NCI-H345 treated with DMSO at 0.1 percent for 48 hours (cell line): ENCODE data around the gene ERCC8.
"Not testable (repeated sequence)": the region's sequence is repeated elsewhere in the genome, so short reads cannot be mapped to it uniquely, and the experiment has no call there.

ENCODE experiments used
- DNase-seq: peaks from one replicate; lab custom pipeline; 2025; ENCODE audit not compliant: unreplicated experiment; lab: John Stamatoyannopoulos, UW

ERCC8 gene, protein sequence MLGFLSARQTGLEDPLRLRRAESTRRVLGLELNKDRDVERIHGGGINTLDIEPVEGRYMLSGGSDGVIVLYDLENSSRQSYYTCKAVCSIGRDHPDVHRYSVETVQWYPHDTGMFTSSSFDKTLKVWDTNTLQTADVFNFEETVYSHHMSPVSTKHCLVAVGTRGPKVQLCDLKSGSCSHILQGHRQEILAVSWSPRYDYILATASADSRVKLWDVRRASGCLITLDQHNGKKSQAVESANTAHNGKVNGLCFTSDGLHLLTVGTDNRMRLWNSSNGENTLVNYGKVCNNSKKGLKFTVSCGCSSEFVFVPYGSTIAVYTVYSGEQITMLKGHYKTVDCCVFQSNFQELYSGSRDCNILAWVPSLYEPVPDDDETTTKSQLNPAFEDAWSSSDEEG

GRCh38 chr5:60944904-60945812 lies at the start of gene ERCC8, which contains the start of gene NDUFAF2:
Gene ERCC8, minus strand, starts transcription at chr5:60945070. Its CDS starts 62 bp downstream, at chr5:60945008.
Gene NDUFAF2, plus strand, starts transcription at chr5:60945205. Its CDS starts 51 bp downstream, at chr5:60945256.
- peak; percentile 80 for DNase-seq

DNA sequence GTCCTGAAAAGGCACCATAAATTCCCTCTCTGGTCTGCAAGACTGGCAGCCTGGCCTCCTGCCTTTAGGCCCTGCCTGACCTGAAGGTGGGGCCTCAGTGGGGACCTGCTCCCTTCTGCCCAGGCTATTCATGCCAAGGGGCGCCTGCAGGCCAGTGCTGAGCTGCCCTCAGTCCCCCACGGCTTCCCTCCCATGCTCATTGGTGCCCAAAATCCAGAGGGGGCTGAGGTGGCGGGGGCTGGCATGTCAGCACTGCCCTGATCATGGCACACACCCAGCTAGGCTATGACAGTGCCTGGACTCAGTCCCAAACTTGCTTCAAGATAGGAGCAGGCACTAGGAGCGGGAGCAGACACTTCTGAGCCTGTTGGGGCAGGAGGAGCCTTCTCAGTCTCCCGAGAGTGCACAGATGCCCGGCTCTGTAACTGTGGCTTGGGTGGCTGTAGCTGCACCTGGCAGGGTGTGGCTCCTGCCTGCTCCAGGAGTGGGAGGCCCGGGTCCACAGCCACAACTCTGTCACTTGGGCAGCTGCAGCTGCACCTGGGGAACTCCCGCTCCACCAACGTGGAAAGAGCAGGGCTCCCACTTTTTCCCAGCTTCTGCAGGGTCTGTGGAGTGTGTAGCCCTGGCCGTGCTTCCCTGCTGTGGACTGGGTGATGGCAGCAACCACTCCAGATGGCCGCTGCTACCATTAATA lies 49.2 kb upstream of the ERCC8 start:
- no peak for DNase-seq

DNA sequence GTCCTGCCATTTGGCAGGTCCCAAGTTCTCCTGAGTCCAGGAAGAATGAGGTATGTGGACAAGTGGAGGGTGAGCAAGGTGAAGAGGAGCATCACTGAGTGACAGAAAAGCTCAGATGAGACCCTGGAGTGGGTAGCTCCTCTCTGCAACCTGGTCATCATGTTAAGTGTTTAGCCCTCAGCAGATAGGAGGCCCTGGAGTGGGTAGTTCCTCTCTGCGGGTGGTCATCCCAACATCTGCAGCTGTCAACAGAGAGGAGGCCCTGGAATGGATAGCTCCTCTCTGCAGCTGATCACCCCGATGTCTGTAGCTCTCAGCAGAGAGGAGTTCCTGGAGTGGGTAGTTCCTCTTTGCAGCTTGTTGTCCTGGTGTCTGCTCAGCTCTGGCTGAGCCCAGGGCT lies 48.6 kb upstream of the ERCC8 start:
- DNase-seq, result no peak

DNA sequence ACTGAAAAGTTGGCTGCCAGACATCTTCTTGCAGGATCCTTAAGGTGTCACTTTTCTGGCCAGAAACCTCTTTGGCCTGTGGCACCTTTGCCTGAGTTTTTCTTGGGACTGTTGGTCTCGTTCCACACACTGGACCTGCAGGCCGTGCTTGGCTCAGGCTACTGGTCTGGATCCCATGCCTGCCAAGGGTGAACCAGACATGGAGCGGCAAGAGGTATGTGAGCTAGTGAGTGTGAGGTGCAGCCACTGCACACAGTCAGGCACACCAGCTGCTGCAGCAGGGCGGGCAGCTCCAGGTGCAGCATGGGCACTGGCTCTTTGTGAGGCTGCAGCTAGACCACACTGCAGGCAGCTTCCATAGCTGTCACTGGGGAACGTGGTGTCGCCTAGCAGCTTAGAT lies 48.0 kb upstream of the ERCC8 start:
- no peak for DNase-seq

DNA sequence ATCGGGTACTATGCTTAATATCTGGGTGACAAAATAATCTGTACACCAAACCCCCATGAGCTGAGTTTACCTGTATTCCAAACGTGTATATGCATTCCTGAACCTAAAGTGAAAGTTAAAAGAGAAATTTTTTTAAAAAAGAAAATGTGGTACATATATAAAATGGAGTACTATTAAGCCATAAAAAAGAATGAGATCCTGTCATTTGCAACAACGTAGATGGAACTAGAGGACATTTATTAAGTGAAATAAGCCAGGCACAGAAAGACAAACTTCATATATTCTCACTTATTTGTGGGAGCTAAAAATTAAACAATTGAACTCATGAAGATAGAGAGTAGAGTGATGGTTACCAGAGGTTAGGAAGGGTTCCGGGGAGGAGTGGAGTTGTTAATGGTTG lies 44.9 kb upstream of the ERCC8 start:
- no peak for DNase-seq

DNA sequence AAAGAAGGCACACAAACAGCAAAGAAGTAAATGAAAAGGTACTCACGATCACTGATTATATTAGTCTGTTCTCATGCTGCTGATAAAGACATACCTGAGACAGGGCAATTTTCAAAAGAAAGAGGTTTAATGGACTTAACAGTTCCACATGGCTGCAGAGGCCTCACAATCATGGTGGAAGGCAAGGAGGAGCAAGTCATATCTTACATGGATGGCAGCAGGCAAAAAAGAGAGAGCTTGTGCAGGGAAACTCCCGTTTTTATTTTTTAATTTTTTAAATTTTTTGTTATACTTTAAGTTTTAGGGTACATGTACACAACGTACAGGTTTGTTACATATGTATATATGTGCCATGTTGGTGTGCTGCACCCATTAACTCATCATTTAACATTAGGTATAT lies 37.3 kb upstream of the ERCC8 start:
- not testable (repeated sequence) for DNase-seq

- DNase-seq, result no peak
Measured at GRCh38 chr5:60980511-60980910, 35.6 kb upstream of the ERCC8 start.

- no peak for DNase-seq
Measured at GRCh38 chr5:60978968-60979367, 34.1 kb upstream of the ERCC8 start.

DNA sequence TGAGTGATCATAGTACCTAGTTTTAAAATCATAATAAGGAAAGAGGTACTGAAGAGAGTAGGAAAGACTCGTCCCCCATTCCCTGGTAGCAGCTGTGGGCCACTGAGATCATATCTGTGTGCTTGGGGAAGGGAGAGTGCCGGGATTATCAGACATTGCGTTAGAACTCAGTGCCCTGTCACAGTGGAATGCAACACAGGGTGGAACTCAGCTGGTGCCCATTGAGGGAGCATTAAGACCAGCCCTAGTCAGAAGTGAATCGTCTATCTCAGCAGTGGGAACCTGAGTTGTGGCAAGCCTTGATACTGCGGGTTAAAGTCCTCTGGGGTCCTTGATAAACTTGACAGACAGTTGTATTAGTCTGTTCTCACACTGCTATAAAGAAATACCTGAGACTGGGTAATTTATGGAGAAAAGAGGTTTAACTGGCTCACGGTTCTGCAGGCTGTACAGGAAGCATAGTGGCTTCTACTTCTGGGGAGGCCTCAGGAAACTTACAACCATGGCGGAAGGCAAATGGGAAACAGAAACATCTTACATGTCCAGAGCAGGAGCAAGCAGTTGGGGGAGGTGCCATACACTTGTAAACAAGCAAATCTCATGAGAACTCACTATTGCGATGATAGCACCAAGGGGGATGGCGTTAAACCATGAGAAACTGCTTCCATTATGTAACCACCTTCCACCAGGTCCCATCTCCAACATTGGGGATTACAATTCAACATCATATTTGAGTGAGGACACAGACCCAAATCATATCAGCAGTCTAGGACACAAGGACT lies 33.3 kb upstream of the ERCC8 start:
- DNase-seq, result no peak

GRCh38 chr5:60972231-60972630 lies 27.4 kb upstream of the ERCC8 start:
- no peak for DNase-seq

GRCh38 chr5:60961685-60962084 lies 16.8 kb upstream of the ERCC8 start:
- DNase-seq, result no peak

DNA sequence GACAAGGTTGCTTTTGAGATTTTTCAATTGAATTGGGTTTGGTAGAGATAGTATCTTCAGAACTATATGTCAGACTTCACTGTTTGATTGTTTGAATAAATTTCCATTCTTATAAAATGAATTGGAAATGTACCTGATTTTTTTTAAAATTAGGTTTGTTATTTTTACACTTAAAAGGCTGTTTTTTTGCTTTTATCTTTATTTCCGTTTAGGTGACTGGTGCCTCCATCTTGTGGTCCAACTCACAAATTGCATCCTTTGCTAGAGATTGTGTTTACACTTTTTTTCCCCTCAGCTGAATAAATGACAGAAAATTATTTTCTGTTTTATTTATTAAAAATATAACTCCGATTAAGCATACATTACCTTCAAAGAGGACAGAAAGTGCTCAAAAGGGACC lies 15.7 kb upstream of the ERCC8 start:
- DNase-seq, result no peak

GRCh38 chr5:60959156-60959555 lies 14.3 kb upstream of the ERCC8 start:
- DNase-seq, result no peak

DNA sequence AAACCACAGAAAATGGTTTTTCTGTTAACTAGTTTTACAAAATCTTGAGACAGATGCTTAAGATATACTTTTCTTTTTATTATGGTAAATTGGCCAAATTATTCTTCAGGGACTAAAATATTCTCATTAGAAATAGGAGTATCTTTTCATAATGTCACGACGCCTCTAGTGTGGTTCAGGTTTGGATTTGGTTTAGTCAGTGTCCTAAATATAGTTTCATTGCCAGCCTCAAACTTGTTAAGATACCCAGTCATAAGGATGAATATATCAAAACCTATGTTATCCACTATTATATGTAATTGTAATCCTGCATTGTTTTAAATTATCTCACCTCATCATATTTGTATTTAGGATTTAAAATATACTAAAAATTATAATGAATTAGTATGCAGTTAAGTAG lies 13.8 kb upstream of the ERCC8 start:
- no peak for DNase-seq

GRCh38 chr5:60958088-60958487 lies 13.2 kb upstream of the ERCC8 start:
- no peak for DNase-seq

DNA sequence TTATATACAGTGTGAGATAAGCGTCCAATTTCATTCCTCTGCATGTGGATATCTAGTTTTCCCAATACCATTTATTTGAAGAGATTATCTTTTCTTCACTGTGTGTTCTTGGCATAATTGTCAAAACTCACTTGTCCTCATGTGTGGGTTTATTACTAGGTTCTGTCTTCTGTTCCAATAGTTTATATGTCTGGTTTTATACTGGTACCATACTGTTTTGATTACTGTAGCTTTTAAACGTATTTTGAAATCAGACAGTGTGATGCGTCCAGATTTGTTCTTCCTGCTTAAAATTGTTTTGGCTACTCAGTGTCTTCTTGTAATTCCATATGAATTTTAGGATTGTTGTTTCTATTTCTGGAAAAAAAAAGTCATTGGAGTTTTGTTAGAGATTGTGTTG lies 10.4 kb upstream of the ERCC8 start:
- DNase-seq, result no peak

DNA sequence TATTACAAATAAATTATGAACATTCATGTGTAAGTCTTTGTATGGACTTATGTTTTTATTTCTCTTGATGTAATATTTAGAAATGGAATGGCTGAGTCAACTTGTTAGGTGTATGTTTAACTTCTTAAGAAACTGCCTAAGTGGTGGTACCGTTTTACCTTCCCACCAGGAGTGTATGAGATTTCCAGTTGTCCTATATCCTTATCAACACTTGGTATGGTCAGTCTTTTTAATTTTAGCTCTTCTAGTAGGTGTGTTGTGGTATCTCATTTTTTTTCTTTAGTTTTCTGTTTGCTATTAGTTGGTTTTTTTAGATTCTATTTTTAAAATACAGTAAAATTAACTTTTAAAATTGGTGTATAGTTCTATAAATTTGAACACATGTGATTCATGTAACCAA lies 3.9 kb upstream of the ERCC8 start:
- DNase-seq, result no peak

DNA sequence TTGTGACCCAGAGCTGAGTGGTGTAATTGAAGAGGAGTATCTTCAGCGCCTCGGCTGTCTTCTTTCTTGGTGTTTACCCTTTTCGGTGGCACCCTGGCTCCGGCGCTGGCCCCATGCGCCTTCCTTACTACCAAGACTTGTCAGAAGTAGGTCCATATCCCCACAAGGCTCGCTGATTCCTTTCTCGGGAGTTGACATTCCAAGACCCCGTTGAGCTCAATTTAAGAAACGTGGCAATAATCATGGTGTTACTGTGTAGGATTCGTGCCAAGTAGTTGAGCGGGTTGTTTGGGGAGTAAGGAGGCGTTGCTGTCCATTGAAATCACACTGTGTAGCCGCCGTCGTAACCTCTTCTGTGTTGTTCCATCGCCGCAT lies 930 bp upstream of the ERCC8 start:
- DNase-seq, result no peak

GRCh38 chr5:60943624-60944023 lies 1.2 kb downstream of the ERCC8 start:
- no peak for DNase-seq

DNA sequence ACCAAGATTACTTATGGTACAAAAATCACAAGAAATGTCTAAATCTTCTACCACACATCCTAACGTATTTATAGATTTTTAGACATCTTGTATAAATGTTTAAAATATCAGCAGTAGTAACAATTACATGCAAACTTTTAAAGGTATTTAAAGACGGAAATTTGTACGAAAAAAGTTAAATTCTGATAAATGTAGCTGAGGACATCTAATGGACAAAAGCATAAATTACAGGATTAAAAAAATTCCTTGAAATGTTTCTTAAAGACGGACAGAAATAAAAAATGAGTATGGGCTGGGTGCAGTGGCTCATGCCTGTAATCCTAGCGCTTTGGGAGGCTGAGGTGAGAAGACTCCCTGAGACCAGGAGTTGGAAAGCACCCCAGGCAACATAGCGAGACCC lies 15.8 kb downstream of the ERCC8 start:
- no peak for DNase-seq

DNA sequence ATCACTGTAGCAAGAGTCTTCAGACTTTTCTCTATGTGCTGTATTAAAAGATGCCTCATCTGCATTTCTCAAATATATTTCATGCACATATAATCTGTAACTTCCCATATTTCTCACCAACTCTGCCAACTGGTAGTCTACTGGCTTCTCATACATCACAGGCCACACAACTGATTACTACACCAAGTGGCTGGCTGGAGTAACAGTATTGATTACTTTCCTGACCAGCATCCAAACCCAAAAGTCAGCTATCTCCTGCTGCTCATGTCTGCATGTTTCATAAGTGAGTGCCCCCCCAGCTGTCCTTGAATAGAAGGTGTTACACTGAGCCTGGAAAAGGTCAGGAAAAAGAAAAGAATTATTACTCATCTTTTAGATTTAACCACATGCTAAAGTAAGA lies 17.4 kb downstream of the ERCC8 start:
- no peak for DNase-seq
